Right atrium auricular region (tissue), 2 donors: Measurements from ENCODE around the gene CDK1. TPM values are rescaled to one million over a fixed set of nuclear protein-coding genes. Genes with fewer than 3 reads are reported as not detected.

Experiments
- DNase-seq: peaks from one replicate; pipeline ENCODE4 v3.0.0-alpha.2; 2019; ENCODE audit warnings: low spot score
- H3K27ac ChIP-seq, 2 donors: fragments of 200-600 bp; sonication (generic); 1 replicate in 1 of 2; 2 replicates in 1 of 2; pipeline ENCODE4 v1.5.1; 2016 to 2019
- H3K27me3 ChIP-seq, 2 donors: fragments of 200-600 bp; sonication (generic); one replicate each; pipeline versions ENCODE4 v1.5.1 to v1.6.0; 2017 to 2019
- H3K36me3 ChIP-seq: fragments of 200-600 bp; sonication (generic); one replicate; pipeline ENCODE4 v1.5.1; 2016
- H3K4me1 ChIP-seq, 2 donors: fragments of 200-600 bp; sonication (generic); one replicate each; pipeline versions ENCODE4 v1.5.1 to v1.6.0; 2017 to 2019
- H3K4me3 ChIP-seq, 2 donors: fragments of 200-600 bp; sonication (generic); 1 replicate in 1 of 2; 2 replicates in 1 of 2; pipeline ENCODE4 v1.5.1; 2017 to 2019; ENCODE audit warnings: mild to moderate bottlenecking in 1 of 2, moderate library complexity in 1 of 2
- H3K9me3 ChIP-seq, 2 donors: fragments of 200-600 bp; sonication (generic); one replicate each; pipeline ENCODE4 v1.5.1; 2019
- total RNA-seq, 2 donors: library from RNA; depleted of rRNA; stranded (reverse); fragments of >200 nt; gene quantifications; one replicate each; pipeline ENCODE4 v1.1.0, GENCODE V29; 2016
- TF ChIP-seq, protein P1 (sequence below), 2 donors: fragments of 200-600 bp; sonication (generic); IDR thresholded peaks; one replicate each; pipeline ENCODE4 v1.5.1; 2019; ENCODE audit warnings: antibody characterized with exemption in 2 of 2

CDK1 gene
- total RNA-seq, 2 donors from 2014 or later: 0.79 to 3.6 TPM

DNA sequence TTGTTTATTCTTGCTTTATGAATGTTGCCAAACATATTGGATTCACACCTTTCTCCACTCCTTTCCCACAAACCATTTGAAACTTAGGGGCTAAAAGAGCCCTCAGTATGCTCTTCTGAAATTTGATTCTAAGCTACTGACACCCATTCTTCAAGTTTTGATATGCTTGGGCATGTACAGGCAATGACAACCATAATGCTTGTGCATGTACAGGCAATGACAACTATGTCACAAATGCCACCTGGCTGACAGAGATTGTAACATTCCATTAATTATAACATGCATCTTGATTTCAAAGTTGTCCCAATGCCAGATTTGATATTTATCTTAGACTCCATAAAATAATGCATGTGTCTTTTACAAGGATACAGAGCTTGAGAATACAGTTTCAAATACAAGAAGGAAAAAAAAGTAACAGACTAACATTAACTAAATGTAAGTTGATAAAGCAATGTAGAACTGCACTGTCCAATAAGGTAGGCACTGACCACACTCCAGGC, 17.5 kb upstream of the CDK1 start:
- no peaks in the 10 kb centered on the region for H3K4me1 ChIP-seq
- no peak overlapping the region for H3K27ac ChIP-seq
- H3K9me3 ChIP-seq: no peaks in the 10 kb centered on the region
- no peak overlapping the region for H3K4me3 ChIP-seq
- no peak for DNase-seq
- TF ChIP-seq, protein P1, sequence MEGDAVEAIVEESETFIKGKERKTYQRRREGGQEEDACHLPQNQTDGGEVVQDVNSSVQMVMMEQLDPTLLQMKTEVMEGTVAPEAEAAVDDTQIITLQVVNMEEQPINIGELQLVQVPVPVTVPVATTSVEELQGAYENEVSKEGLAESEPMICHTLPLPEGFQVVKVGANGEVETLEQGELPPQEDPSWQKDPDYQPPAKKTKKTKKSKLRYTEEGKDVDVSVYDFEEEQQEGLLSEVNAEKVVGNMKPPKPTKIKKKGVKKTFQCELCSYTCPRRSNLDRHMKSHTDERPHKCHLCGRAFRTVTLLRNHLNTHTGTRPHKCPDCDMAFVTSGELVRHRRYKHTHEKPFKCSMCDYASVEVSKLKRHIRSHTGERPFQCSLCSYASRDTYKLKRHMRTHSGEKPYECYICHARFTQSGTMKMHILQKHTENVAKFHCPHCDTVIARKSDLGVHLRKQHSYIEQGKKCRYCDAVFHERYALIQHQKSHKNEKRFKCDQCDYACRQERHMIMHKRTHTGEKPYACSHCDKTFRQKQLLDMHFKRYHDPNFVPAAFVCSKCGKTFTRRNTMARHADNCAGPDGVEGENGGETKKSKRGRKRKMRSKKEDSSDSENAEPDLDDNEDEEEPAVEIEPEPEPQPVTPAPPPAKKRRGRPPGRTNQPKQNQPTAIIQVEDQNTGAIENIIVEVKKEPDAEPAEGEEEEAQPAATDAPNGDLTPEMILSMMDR (IDR thresholded peaks at IDR 0.05): no peak
- no peaks in the 10 kb centered on the region for H3K27me3 ChIP-seq
- H3K36me3 ChIP-seq: no peaks in the 10 kb centered on the region

DNA sequence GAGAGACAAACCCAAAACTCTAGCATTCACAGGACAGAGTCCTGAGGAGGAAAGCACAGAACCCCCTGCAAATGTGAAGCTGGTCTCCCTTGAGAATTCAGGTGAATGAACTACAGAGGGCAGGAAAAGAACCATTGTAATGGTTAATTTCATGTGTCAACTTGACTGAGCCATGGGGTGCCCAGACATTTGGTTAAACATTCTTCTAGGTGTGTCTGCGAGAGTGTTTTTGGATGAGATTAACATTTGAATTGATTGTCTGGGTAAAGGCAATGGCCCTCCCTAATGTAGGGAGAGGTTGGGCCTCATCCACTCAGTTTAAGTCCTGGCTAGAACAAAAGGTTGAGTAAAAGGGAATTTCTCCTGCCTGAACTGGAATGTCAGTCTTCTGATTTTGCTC, 15.7 kb upstream of the CDK1 start:
- no peak overlapping the region for H3K4me3 ChIP-seq
- DNase-seq: no peak
- H3K36me3 ChIP-seq: no peaks in the 10 kb centered on the region
- no peaks in the 10 kb centered on the region for H3K27me3 ChIP-seq
- H3K27ac ChIP-seq: no peak overlapping the region
- TF ChIP-seq, protein P1 (IDR thresholded peaks at IDR 0.05): no peak
- no peaks in the 10 kb centered on the region for H3K9me3 ChIP-seq
- no peaks in the 10 kb centered on the region for H3K4me1 ChIP-seq

GRCh38 chr10:60767424-60767823, 10.9 kb upstream of the CDK1 start:
- TF ChIP-seq, protein P1 (IDR thresholded peaks at IDR 0.05): no peak
- H3K27me3 ChIP-seq: no peaks in the 10 kb centered on the region

DNA sequence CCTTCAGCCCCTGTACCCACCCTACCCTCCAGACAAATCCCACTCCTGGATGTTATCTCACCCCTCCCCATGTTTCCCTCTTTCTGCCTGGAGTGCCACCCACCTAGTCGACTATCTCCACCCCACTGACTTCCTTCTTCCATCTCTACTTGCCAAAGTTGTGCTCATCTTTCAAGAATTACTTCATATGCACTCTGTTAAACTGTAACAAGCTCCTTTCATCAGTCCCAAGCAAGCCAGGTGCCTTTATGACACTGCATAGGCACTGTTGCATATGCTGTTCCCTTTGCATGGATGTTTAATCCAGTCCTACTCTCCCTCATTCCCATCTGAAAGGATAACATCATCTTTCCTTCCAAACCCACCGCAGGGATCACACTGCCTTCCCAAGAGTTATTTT, 8.9 kb upstream of the CDK1 start:
- H3K27me3 ChIP-seq: no peaks in the 10 kb centered on the region
- H3K36me3 ChIP-seq: no peaks in the 10 kb centered on the region
- no peak overlapping the region for H3K4me3 ChIP-seq
- no peak overlapping the region for H3K27ac ChIP-seq
- no peaks in the 10 kb centered on the region for H3K9me3 ChIP-seq
- no peaks in the 10 kb centered on the region for H3K4me1 ChIP-seq
- TF ChIP-seq, protein P1 (IDR thresholded peaks at IDR 0.05): no peak
- no peak for DNase-seq

More at GRCh38 chr10:60767424-60767823, 10.9 kb upstream of the CDK1 start:
- no peak for DNase-seq
- H3K9me3 ChIP-seq: no peaks in the 10 kb centered on the region
- H3K36me3 ChIP-seq: no peaks in the 10 kb centered on the region
- H3K27ac ChIP-seq: no peak overlapping the region
- H3K4me1 ChIP-seq: no peaks in the 10 kb centered on the region
- no peak overlapping the region for H3K4me3 ChIP-seq

- Histone ChIP-seq H3K27ac (peak overlapping the region in 1 of 2 donors; percentile 52), H3K4me3 (peak overlapping the region; percentile 40 to 65), H3K9me3 (no peaks in the 10 kb centered on the region), H3K27me3 (no peaks in the 10 kb centered on the region), H3K36me3 (no peaks in the 10 kb centered on the region), H3K4me1 (peaks cover 0 to 8% of the 10 kb centered on the region in 2 donors)
- TF ChIP-seq, protein P1 (IDR thresholded peaks at IDR 0.05): no peak
- no peak for DNase-seq
These were observed 523 bp upstream of the CDK1 start for GRCh38 chr10:60777696-60778213.
